ENCODE data around the gene HTRA1.

The HTRA1 gene

DNA sequence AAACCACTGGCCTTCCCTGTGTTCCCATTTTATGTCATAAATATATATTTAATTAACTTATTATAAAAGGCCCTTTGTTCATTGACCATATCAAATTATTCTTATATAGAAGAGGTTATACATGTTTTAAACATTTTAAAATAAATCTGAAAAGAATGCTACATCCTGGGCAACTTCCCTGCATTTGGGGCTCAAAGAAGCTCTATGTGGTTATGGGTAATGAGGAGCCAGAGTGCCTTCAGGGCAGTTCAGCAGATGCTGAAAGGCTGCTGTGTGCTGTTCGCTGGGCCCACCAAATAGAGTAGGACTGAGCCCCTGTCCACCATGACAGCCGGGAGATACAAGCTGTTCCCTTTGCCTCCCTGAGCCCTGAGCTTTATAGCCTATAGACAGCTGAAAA lies 35.9 kb downstream of the HTRA1 start:
- no peak for DNase-seq

DNA sequence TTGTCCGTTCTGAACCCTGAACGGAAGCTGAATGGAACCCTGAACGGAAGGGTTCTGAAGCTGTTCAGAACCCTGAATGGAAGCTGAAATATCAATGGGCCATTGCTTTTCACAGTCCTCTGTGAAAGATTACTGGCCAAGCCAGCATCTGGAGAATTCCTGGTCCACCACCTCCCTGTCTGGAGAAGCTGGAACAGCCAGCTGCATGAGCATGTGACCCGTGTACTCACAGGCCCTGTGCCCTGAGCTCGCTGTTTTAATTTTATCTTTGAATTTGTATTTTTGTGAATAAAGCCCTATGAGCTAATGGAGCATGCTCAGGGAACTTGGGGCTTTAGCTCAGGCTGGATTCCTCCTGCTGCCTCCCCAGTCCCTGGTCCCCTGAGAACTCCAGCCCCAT lies 37.2 kb downstream of the HTRA1 start:
- DNase-seq, result no peak

DNA sequence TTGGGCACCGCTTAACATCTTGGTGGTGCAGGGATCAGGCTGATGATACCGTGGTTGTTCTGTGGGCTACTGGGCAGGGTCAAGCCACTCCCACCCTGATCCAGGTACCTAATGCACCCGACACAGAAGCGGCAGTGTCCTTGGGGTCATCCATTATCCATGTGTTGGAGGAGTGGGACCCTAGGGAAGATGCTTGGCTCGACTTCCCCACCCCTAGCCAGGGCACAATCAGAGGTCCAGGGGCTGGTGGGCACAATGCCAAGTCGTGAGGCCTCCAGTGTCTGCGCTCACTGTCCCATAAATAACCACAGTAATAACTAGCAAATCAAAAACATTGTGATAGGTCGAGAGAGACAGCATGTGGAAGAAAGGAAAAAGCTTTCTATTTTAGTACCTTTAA lies 37.7 kb downstream of the HTRA1 start:
- DNase-seq, result no peak

DNA sequence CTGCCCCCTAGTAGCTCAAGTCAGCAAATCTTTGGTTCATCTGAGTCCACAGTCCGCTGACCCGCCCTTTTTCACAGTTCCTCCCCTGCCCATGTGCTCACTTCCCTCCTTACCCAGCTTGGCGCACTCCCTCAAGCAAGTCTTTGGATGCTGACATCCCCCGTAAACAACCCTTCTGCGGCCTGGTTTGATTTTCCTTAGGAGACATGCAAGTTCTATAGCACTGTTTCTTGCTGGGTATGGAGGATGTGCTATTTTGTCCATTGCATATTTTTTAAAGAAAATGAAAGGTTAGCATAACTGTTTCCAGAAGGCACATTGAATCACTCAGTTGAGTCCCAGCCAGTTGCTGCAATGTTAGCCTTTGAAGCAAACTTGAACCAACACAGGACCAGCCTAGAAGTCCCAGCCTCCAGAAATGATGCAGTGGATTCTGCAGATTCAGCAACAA lies 38.2 kb downstream of the HTRA1 start:
- no peak for DNase-seq

DNA sequence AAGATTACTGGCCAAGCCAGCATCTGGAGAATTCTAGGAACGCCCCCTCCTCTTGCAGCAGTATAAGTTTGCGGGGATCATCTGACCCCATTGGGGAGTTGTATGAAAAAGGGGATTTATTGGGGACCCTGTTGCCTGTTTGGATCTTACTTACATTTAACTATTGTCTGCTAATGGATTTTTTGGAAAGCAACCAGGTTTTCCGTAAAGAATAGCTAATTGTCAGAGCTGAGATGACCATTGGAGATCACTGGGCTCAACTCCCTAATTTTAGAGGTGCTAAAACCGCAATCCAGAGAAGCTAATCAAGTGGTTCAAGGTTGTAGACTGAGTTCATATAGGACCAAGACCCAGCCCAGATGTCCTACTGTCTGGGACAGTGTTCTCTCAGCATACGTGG lies 38.8 kb downstream of the HTRA1 start:
- DNase-seq, result no peak

DNA sequence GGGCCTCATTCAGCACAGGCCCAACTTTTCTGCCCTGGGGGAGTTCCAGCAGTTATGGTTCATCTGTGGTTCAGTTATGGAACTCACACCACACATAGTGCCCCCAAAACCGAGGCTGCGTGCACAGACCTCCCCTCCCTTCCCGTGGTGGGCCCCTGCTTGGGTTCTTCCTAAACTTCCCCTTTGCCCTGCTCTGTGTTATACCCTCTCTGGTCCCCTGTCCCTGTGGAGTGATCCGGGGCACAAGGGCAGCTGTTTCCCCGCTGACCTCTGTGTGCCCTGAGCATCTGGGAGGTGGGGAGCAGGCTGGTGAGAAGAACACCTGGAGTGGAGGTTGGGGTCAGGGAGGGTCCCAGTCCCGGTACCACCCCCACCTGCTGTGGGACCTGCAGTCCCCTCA lies 39.4 kb downstream of the HTRA1 start:
- DNase-seq, result no peak

DNA sequence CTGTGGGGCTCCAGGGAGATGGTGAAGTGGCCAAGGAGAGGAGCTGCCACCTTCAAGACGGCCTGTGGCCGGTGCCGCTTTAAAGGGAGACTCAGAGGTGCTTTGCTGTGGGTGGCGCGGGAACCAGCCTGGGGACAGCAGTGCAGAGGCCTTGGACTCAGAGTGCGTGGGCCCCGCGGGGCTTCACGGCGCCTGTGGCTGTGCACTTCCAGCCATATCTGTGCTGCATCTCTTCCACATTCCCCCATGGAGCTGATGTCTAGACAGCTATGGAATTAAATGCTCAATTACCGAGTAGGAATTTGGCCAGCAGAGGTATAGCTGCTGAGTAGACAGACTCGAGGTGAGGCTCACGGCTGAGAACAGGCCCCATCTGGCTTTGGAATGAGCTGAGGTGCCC lies 41.7 kb downstream of the HTRA1 start:
- no peak for DNase-seq

DNA sequence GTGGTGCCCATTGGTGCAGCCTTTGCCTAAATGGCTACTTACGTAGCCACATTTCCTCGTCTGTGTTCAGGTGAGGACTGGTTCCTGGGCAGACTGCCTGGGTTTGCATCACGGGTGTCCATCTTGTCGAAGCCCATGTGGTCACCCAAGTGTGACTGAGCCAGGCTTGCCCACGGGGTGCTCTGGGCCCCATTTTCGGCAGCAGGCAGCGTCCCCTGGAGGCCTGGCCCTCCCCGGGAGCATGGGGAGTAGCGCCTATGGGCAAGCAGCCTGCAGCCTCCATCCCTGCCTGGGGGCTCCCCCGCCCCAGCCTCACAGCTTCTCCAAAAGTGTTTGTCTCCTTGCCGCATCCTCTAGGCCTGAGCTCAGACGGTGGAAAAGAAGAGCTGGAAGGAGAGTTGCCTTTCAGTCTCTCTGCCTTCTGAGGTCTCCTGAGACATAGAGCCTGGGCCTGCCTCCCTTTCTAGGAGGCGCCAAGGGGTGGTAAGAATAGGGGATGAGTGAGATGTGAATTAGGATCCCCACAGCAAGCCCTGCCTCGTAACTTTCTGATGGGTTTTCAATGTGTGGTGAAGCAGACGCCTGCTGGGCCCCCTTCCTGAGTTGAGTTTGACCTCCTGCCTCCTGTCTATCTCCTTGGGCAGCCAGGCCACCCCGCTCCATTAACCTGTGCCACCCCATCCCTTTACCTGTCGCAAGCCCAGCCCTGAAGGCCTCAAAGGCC lies 42.7 kb downstream of the HTRA1 start:
- DNase-seq, result no peak

DNA sequence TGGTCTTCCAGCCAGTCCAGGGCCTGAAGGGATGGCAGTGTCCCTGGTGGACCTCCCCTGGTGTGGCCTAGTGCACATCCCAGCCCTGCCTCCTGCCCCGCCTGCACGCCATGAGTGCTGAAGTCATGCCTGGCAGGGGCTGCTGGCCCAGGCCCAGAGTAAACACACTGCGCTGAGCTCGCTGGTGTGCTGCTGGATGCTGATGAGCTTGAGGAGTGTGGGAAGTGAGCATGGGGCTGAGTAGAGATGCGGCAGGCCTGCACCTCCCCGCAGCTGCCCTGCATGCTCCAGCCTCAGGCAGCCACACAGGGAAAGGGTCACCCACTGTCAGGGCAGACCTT lies 43.2 kb downstream of the HTRA1 start:
- no peak for DNase-seq

DNA sequence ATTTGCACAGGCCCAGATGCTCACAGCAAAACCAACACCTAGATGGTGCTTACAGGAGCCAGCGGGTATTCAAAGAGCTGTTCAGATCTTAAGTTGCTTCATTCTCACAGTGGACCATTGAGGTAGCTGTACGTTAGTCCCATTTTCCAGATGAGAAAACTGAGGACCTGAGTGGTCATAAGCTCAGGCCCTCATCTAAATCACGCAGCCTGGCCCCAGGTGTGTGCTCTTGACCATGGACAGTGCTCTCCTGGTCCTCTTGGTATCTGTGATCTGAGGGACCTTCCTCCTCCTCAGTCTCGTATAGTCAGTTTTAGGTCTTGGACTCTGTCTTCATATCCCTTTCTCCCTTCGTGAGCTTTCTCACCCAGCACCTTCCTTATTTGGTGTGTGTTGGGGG lies 43.7 kb downstream of the HTRA1 start:
- no peak for DNase-seq

DNA sequence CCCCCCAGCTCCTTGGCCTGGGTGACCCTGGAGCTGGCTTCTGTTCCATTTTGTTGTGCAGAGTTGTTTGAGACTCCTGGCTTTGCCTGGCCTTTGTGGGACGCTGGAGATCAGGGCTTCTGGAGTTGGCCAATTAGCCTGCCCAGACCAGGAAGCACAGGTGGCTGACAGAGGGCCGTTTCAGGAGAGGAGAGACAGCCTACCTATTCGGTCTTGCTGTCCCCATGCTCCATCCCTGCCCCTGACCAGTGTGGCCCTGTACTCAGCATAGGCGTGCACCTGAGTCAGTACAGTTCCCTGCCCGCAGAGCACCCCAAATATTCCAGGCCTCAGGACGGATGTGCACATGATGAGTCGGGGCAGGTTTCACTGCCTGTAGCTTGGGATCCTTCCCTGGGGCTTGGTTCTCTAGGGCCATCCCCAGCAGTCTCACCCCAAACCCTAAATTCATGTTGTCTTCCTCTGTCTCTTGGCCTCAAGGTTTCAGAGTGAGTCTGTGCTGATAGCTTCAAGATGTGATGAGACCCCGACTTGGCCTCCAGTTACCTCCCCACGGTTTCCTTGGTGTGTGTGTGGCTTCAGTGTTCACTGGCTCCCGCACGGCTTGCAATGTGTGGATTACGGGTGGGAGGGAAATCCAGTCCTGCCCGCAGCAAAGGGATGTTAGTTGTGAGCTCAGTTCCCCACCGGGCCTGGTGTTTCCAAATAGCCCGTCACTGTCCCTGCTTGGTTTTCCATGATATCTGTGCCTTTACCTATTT lies 44.7 kb downstream of the HTRA1 start:
- no peak for DNase-seq

DNA sequence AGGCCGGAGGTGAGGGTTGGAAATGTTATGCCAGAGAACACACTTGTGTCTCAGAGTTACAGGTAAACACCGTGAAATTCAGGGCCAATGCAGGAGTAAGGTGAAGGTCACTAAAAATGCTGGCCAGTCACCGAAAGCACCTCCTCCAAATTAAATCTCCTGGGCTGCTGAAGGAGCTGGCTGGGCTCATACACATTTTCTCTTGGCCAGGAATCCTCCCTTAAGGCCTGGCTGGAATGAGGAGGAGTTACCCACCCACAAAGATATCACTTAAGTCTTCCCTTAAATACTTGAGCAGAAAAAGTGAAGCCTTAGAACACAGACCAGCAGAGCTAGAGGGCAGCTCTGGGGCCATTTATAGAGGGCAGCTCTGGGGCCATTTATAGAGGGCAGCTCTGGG lies 46.3 kb downstream of the HTRA1 start:
- no peak for DNase-seq

DNA sequence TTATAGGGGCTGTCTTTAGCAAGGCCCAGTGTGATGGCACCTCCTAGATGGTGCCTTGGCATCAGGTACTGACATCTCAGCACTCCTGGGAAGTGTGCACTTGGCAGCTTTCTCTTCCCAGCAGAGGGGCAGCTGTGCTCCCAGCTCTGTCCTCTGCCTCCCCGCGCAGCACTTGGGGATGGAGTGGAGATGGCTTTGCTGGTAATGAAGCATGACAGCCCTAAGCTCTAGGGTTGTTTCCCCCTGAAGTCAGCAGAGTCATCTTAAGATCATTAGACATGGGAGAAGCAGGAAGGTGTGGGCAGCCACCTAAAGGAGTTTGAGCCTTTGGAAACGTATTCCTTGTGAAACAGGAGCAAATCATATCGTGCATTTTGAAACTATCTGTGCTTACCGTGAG lies 46.7 kb downstream of the HTRA1 start:
- DNase-seq, result no peak

DNA sequence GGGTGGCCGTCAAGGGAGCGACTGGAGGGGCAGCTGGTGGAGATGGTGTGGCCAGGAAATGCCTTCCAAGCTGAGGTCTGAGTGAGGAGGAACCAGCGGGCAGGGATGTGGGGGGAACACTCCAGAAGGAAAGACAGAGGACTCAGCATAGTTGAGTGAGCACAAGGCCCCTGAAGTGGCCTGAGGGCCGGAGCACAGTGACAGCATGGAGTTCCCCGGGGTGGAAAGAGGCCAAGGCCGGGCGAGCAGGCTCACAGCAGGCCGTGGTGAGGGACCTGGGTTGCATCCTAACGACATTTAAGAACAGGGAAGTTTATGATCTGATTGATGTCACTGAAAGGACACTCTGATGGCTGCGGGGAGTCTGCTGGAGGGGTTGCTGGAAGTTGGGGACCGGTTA lies 48.0 kb downstream of the HTRA1 start:
- no peak for DNase-seq

DNA sequence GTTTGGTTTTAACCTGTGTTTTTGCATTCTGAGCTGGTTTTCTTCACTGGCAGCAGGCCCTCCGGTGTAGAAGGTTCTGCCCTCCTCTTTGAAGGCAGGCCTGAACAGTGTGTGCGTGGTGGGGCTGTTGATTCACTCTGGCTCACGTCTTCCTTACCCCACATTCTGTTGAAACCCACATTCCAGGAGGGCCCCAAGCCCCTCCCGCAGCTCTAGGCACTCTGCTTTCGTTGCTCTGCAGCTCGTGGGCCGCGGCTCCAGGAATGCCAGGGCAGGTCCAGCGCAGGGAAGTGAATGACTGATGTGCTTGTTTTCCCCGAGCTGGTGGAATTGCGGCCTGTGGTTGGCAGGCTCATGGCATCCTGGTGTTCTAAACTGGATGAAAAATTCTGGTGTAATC lies 49.0 kb downstream of the HTRA1 start:
- DNase-seq, result no peak

DNA sequence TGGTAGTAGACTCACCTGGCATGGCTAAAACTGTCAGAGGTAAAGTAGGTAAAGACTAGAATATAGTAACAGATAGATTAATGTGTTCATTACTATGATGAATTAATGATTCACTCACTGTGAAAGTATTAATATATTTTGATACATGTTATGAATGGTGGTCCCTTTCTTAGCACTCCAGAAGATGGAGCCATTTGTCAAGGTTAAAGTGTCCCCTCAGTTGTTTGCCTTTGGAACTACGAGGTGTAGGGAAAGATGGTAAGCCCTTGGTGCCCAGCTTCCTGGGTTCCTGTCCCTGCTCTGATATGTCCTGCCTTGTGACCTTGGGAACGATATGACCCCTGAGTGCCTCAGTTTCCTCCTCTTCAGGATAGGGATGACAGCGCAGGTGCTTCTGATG lies 49.4 kb downstream of the HTRA1 start:
- DNase-seq, result peak; percentile 24

DNA sequence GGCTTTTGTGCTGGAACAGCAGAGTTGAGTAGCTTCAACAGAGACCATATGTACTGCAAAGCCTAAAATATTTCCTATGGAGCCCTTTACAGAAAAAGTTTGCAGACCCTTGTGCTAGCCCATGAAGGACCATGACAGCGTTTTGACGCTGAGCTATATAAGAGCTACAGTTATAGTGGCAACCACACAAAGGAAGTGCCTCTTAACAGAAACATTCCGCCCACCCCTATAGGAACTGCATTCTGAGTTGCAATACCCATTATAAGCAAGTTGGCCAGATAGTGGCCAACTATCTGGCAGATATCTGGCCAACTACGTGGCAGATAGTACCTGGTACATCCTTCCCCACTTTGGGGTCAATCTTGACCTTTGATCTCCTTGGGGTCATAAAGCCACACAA lies 51.7 kb downstream of the HTRA1 start:
- no peak for DNase-seq

DNA sequence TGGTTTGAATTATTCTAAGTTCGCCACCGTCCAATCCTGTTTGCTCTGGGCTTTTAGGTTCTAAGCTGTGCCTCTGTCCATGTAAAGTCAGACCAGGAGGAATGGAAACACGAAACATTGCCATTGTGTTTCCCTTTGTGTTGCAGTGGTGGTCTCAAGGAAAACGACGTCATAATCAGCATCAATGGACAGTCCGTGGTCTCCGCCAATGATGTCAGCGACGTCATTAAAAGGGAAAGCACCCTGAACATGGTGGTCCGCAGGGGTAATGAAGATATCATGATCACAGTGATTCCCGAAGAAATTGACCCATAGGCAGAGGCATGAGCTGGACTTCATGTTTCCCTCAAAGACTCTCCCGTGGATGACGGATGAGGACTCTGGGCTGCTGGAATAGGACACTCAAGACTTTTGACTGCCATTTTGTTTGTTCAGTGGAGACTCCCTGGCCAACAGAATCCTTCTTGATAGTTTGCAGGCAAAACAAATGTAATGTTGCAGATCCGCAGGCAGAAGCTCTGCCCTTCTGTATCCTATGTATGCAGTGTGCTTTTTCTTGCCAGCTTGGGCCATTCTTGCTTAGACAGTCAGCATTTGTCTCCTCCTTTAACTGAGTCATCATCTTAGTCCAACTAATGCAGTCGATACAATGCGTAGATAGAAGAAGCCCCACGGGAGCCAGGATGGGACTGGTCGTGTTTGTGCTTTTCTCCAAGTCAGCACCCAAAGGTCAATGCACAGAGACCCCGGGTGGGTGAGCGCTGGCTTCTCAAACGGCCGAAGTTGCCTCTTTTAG lies 52.9 kb downstream of the HTRA1 start:
- no peak for DNase-seq

DNA sequence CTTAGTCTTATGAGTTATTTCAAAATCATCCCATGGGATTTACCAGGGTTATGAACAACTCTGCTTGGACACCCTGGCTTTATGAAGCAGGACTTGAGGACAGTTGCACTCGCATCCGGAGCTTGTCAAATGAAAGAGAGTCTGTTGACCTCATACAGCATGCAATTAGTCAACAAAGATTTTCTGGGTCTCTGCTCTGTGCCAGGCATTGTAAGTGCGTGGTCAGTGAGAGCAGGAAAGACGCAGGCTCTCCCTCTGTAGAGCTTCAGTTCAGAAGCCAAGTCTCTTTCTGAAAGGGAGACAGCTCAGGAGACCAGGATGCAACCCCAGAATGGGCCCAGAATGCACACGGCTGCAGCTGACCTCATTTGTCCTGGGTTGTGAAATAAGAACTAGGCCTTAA lies 53.7 kb downstream of the HTRA1 start:
- no peak for DNase-seq

DNA sequence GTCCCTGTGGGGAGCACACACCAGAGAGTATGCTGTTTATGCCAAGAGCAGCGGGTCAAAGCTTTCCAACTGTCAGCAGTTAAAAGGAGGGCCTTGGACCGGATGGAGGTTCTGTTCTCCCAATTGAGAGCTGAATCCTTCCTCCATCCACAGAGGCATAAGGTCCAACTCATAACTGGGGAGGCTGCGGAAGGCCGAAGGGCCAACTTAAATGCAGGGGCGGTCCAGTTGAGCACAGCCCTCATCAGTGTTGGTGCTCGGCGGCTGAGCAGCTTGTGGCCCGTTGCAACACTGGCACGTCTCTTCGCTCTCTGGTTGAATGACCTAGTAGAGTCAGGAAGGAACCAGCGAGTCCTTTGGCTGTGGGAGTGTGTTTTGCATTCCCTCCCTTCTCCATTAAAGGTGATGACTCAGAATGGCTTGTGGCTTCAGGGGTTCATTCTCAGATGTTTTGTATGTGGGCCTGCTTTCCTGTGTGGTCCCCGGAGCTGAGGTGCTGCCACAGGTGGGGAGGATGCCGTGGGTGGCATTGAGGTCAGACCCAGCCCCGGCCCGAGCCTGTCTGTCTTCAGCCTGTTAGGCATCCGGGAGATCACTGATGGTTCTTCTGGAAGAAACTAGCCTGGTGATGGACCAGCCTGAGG lies 54.4 kb downstream of the HTRA1 start:
- DNase-seq, result no peak

DNA sequence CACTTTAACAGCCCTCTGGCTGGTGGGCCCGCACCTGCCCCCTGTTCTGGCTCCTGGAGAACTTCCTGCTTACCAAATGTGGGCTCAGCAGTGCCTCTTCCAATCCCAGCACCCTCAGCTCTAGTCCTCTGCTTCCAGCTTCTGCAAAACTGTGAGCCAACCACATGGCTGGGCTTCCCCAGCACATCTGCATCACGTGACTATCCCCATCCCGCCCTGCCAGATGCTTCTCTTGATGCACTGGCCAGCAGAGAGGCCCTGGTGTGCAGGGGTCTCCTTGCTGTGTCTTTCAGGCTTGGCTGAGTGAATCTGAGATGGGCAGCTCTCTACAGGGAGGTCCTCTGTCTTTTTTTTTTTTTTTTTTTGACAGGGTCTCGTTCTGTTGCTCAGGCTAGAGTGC lies 55.4 kb downstream of the HTRA1 start:
- DNase-seq, result no peak

DNA sequence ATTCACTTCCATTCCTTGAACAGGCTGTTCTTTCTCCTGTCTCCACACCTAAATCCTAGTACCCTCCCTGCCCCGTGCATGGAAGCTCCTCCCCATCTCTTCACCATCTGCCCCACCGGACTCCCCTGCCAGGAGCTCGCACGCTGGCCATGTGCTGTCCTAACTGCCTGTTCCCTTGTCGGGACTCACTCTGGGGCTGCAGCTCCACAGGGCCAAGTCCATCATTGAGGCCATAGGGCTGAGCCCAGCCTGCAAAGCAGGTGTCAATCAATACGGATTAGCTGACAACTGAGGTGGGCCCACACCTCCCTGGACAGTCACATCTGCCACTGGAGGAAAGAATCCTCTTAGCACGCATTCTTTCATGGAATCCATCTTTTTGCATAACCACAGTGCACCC lies 57.8 kb downstream of the HTRA1 start:
- DNase-seq, result no peak

DNA sequence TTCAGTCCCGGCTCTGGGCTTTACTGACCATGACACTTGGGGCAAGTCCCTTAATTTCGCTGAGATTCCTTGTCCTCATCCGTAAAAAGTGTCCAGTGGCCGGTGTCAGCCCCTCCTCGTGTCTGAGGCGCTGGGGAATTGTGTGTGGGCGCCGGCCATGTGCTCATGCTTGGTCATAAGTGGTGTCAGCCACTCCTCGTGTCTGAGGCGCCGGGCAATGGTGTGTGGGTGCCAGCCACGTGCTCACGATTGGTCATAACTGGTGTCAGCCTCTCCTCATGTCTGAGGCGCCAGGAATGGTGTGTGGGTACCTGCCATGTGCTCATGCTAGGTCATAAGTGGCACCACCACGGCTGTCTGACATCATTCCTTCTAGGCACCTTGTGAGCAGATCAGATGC lies 58.5 kb downstream of the HTRA1 start:
- DNase-seq, result no peak

DNA sequence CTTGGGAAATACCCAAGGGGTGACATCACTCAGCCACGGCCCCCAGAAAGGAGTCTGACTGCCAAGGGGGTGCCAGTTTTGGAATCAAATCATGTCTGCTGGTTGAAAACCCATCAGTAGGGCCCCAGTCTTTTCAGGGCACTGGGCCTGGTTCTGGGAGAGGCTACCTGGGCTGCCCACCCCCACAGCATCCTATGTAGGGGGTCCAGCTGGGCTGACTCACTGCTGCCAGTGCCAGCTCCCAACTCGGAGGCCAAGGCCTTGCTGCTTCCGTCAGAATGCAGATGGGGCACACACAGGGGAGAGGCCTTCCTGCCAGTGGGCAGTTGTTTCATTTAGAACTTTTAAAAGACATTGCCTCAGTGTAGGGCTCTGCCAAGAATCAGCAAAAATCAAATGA lies 59.7 kb downstream of the HTRA1 start:
- DNase-seq, result no peak
